Panc1 (cell line): ENCODE results near the gene SPATA6L. TPM values are rescaled to one million over a fixed set of nuclear protein-coding genes. Genes with fewer than 3 reads are reported as not detected.

Source experiments
- ATAC-seq: fragments of 200-7000 bp; cut with Tn5 transposase; 2 replicates; pipeline ENCODE4 v1.9.1; 2020; ENCODE audit warnings: mild to moderate bottlenecking, moderate library complexity
- BruUV-seq: library from RNA; stranded (reverse); fragments of 400-500 nt; replicated peaks from 2 replicates; lab custom pipeline; 2021; lab: Mats Ljungman, UMichigan
- CTCF ChIA-PET: fragments of 300-600 bp; sonication (Branson Sonifier 250); formaldehyde crosslinking; loops from one replicate; lab custom pipeline; 2022; ENCODE audit warnings: antibody characterized with exemption; lab: Charles Lee
- POLR2A ChIA-PET: fragments of 300-600 bp; sonication (Branson Sonifier 250); formaldehyde crosslinking; loops from one replicate; lab custom pipeline; 2022; ENCODE audit warnings: antibody characterized with exemption; lab: Charles Lee
- DNase-seq: peaks from one replicate; pipeline ENCODE4 v3.0.0-alpha.2; 2010; ENCODE audit warnings: low read depth, low spot score
- H3K27ac ChIP-seq: 2 replicates; pipeline ENCODE4 v1.5.1; 2011; ENCODE audit warnings: mild to moderate bottlenecking, low read length, inconsistent platforms
- H3K27me3 ChIP-seq: fragments of 200-500 bp; sonication (Bioruptor generic); 2 replicates; pipeline ENCODE4 v1.6.0; 2014; ENCODE audit warnings: low read length, inconsistent platforms; ENCODE audit not compliant: control insufficient read depth, insufficient read depth
- H3K36me3 ChIP-seq: fragments of 200-500 bp; sonication (Bioruptor generic); 2 replicates; pipeline ENCODE4 v1.5.1; 2014; ENCODE audit warnings: inconsistent platforms, mild to moderate bottlenecking, low read length, moderate library complexity; ENCODE audit not compliant: control insufficient read depth, insufficient read depth
- H3K4me1 ChIP-seq: 2 replicates; pipeline ENCODE4 v1.5.1; 2011; ENCODE audit warnings: inconsistent platforms, mild to moderate bottlenecking, low read length, moderate library complexity; ENCODE audit not compliant: control insufficient read depth, insufficient read depth
- H3K4me3 ChIP-seq, 2 experiments: 2 replicates each; pipeline ENCODE4 v1.5.1; 2011 to 2012; ENCODE audit warnings: low read depth in 2 of 2, low read length in 2 of 2, mild to moderate bottlenecking in 2 of 2, inconsistent platforms in 1 of 2, moderate library complexity in 1 of 2
- H3K9me3 ChIP-seq: fragments of 200-500 bp; sonication (Bioruptor generic); 2 replicates; pipeline ENCODE4 v1.5.1; 2014; ENCODE audit warnings: low read depth, mild to moderate bottlenecking, inconsistent platforms, low read length, moderate library complexity; ENCODE audit not compliant: control insufficient read depth, insufficient read depth
- CTCF ChIP-seq: fragments of 450-650 bp; IDR thresholded peaks from 2 replicates; pipeline ENCODE4 v1.5.1; 2017; ENCODE audit warnings: mild to moderate bottlenecking
- POLR2AphosphoS5 ChIP-seq: IDR thresholded peaks from 2 replicates; pipeline ENCODE4 v1.6.1; 2012; ENCODE audit warnings: mild to moderate bottlenecking, low read depth, low read length, moderate library complexity
- REST ChIP-seq, 2 experiments: IDR thresholded peaks; 2 replicates each; pipeline ENCODE4 v1.6.1; 2011 to 2012; ENCODE audit warnings: low read depth in 2 of 2, control low read depth in 1 of 2, low read length in 1 of 2, mild to moderate bottlenecking in 1 of 2, moderate library complexity in 1 of 2; ENCODE audit not compliant: insufficient read depth in 1 of 2
- SIN3A ChIP-seq: IDR thresholded peaks from 2 replicates; pipeline ENCODE4 v1.6.1; 2012; ENCODE audit warnings: low read depth, mild to moderate bottlenecking, low read length, moderate library complexity, borderline replicate concordance; ENCODE audit not compliant: insufficient read depth
- TCF7L2 ChIP-seq: IDR thresholded peaks from 2 replicates; pipeline ENCODE4 v1.6.1; 2011; ENCODE audit warnings: mild to moderate bottlenecking, low read depth, low read length, inconsistent platforms
- in situ Hi-C: cut with HindIII; loops from 2 replicates; pipeline ENCODE4 v1.10.0; 2016; ENCODE audit warnings: low sequenced_read_pairs, low pct_unique_long_range_greater_than_20kb
- intact Hi-C: fragments of 100-400 bp; cut with micrococcal nuclease; formaldehyde crosslinking; loops from one replicate; pipeline ENCODE4 v1.10.0; 2022; ENCODE audit not compliant: unreplicated experiment
- total RNA-seq: library from RNA; stranded (reverse); gene quantifications from one replicate; pipeline ENCODE4 v1.2.1, GENCODE V29; 2021; ENCODE audit not compliant: unreplicated experiment

The SPATA6L gene
- total RNA-seq, 1 experiment from 2014 or later: 0.13 TPM

GRCh38 chr9:4678679-4679267 is 12.5 kb upstream of the SPATA6L start:
- Histone ChIP-seq H3K4me3 (peak overlapping the region; percentile 63 to 71), H3K27ac (peak overlapping the region; percentile 76), H3K9me3 (no peaks in the 10 kb centered on the region), H3K36me3 (peaks cover 3% of the 10 kb centered on the region; the same call in 1 of the 2 replicates), H3K4me1 (no peaks in the 10 kb centered on the region), H3K27me3 (no peaks in the 10 kb centered on the region)
- ChIA-PET CTCF (no interaction called here), POLR2A (no interaction called here)
- intact Hi-C loops (no loop called here), in situ Hi-C loops (no loop called here)
- no TSS peak for BruUV-seq
- ATAC-seq (no peak), DNase-seq (no peak)
- no peak for TF ChIP-seq POLR2AphosphoS5

GRCh38 chr9:4677392-4677791 is 11.1 kb upstream of the SPATA6L start:
- Histone ChIP-seq H3K9me3 (no peaks in the 10 kb centered on the region), H3K4me3 (no peak overlapping the region), H3K27ac (no peak overlapping the region), H3K36me3 (peaks cover 3% of the 10 kb centered on the region; the same call in 1 of the 2 replicates), H3K27me3 (no peaks in the 10 kb centered on the region), H3K4me1 (no peaks in the 10 kb centered on the region)
- no peak for DNase-seq
- TF ChIP-seq SIN3A (no peak), REST (IDR thresholded peaks at IDR 0.05; ENCODE audit: insufficient read depth in 1 of 2, low read depth in 2 of 2, low read length in 1 of 2) (no peak), TCF7L2 (no peak), CTCF (no peak), POLR2AphosphoS5 (no peak)
- in situ Hi-C loops (no loop called here), intact Hi-C loops (no loop called here)
- ChIA-PET POLR2A (no interaction called here), CTCF (no interaction called here)
- ATAC-seq: no peak
- BruUV-seq: no TSS peak

- DNase-seq (no peak), ATAC-seq (no peak)
- POLR2A ChIA-PET: no interaction called here
- Histone ChIP-seq H3K9me3 (no peaks in the 10 kb centered on the region), H3K4me1 (no peaks in the 10 kb centered on the region), H3K4me3 (no peak overlapping the region), H3K27ac (no peak overlapping the region), H3K36me3 (no peaks in the 10 kb centered on the region; the same call in 1 of the 2 replicates), H3K27me3 (no peaks in the 10 kb centered on the region)
- TF ChIP-seq REST (IDR thresholded peaks at IDR 0.05; ENCODE audit: insufficient read depth in 1 of 2, low read depth in 2 of 2, low read length in 1 of 2): no peak
- TF ChIP-seq POLR2AphosphoS5: no peak
- TF ChIP-seq SIN3A: no peak
- no peak for TF ChIP-seq CTCF
- no peak for TF ChIP-seq TCF7L2
- CTCF ChIA-PET: no interaction called here
- intact Hi-C loops (no loop called here), in situ Hi-C loops (no loop called here)
- no TSS peak for BruUV-seq
Observed at GRCh38 chr9:4674783-4675182, 8.5 kb upstream of the SPATA6L start.
